Measurements from ENCODE around the gene ORAI3.

The ORAI3 gene

DNA sequence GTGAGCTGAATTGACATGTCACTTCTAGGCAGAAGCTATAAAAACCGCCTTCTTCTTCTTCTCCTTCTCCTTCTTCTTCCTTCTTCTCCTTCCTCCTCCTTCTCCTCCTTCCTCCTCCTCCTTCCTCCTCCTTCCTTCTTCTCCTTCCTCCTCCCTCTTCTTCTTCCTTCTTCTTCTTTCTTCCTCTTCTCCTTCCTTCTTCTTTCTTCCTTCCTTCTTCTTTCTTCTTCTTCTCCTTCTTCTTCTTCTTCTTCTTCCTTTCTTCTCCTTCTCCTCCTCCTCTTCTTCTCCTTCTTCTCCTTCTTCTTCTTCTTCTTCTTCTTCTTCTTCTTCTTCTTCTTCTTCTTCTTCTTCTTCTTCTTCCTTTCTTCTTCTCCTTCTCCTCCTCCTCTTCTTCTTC, 30.3 kb upstream of the ORAI3 start:
- no peak for DNase-seq
- TF ChIP-seq GATA1 (IDR thresholded peaks at IDR 0.05; ENCODE audit: low read depth, low read length) (no peak), POLR2A (IDR thresholded peaks at IDR 0.05; ENCODE audit: low read length) (no peak)

DNA sequence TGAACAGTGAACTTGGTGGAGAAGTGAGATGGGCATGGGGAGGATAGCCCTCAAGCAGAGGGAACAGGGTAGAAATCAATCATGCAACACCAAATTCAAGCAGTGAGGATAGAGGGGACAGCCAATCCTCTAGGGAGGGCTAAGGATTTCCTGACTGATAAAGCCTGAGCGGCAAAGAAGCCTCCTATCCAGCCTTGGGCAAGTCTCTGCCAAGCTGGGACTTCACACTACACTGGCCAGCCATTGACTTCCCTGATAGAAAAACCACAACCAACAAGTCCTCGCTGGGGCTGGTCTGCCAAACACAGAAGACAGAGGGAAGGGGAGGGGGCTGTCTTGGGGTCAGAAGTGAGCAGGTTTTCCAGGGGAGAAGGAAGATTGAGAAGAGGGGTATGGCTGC, 28.0 kb upstream of the ORAI3 start:
- no peak for TF ChIP-seq POLR2A (IDR thresholded peaks at IDR 0.05; ENCODE audit: low read length)
- TF ChIP-seq GATA1 (IDR thresholded peaks at IDR 0.05; ENCODE audit: low read depth, low read length) = no peak
- no peak for DNase-seq

DNA sequence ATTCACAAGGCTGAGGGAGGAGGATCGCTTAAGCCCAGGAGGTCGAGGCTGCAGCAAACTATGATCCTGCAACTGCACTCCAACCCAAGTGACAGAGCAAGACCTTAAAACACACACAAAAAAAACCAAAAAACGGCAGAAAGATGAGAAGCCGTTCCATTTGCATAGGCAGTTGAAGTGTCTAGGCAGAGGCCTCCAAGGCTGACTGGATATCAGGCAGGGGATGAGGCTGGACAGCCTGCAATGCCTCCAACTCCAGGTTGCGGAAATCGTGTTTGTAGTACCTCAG, 27.5 kb upstream of the ORAI3 start:
- no peak for DNase-seq
- no peak for TF ChIP-seq GATA1 (IDR thresholded peaks at IDR 0.05; ENCODE audit: low read depth, low read length)

DNA sequence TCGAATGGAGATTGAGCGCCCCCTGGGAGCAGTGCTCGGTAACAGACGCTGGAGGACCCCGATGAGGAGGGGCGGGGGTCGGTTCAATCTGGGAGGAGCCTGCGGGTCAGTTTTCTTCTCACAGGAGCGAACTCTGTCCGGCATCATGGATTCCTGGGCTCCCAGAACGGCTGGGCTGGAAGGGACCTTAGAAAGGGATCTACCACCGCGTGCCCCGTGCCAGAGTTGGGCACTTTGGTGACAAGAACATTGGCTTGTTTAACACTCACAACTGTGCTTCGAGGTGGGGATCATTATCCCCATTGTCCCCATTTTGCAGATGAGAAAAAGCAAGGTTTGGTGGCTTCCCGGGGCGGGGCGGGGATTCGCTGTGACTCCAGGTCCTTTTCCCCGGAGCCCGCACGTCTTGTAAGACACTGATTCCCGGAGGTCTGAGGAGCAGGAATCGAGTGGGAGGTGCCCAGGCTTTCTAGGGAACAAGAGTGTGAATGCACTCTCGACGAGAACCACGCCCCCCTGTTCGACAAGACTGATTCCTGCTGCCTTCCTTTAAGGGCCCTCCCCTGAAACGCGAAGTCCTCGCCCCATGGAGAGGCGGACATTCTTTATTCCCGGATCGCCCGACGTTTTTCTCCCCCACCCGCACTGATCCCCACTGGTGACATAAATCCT, 27.0 kb upstream of the ORAI3 start:
- TF ChIP-seq POLR2A (IDR thresholded peaks at IDR 0.05; ENCODE audit: low read length) (no peak), GATA1 (IDR thresholded peaks at IDR 0.05; ENCODE audit: low read depth, low read length) (no peak)
- DNase-seq = peak; percentile 86 to 89

DNA sequence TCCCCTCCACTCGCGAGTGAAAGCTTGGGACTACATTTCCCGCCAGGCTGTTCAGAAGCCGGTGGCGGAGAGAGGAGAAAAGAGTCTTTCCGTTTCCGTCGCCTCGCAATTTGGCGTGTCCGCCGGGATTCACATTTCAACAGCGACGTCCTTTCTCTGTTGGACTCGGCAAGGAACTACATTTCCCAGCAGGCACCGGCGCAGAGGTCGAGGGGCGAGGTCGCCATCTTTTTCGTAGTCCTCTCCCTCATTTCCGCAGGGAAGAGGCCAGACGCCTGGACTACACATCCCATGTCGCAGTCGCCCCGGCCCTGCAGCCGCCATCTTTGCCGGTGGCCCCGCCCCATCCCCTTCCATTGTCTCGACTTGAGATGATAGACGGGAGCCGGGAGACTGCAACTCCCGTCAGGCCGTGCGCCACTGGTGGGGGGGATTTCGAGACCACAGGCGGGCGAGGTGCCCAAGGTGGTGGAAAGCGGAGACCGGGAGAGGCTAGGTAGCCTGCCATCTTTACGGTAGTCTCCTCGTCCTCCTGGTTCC, 26.4 kb upstream of the ORAI3 start:
- TF ChIP-seq GATA1 (IDR thresholded peaks at IDR 0.05; ENCODE audit: low read depth, low read length) (no peak), POLR2A (IDR thresholded peaks at IDR 0.05; ENCODE audit: low read length) (no peak)
- peak; percentile 99 to 100 for DNase-seq

DNA sequence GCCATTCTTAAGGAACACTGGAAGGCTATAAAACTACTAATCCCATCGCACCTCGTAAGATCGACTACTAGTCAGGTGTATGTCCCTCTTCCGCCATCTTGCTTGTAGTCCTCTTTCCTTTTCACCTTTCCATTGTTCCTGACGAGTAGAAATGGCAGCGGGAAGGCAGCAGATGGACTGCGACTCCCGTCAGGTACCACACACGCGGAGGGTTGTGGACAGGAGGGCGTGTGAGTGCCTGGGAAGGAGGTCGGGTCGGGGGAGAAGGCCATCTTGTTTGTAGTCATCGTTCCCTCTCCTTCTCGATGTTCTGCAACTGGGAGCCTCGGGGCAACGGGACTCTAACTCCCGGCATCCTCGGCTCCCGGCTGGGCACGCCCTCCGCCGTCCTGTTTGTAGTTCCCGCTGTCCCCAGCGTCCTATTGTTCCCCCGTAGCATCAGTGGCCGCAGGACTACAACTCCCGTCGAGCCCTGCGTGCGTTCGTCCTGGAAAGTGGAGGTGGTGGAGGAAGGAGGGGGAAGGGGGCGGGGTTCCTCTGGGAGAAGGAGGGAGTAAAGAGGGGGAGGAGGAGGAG, 25.8 kb upstream of the ORAI3 start:
- no peak for TF ChIP-seq GATA1 (IDR thresholded peaks at IDR 0.05; ENCODE audit: low read depth, low read length)
- TF ChIP-seq POLR2A (IDR thresholded peaks at IDR 0.05; ENCODE audit: low read length) = peak; percentile 63
- peak; percentile 98 for DNase-seq

DNA sequence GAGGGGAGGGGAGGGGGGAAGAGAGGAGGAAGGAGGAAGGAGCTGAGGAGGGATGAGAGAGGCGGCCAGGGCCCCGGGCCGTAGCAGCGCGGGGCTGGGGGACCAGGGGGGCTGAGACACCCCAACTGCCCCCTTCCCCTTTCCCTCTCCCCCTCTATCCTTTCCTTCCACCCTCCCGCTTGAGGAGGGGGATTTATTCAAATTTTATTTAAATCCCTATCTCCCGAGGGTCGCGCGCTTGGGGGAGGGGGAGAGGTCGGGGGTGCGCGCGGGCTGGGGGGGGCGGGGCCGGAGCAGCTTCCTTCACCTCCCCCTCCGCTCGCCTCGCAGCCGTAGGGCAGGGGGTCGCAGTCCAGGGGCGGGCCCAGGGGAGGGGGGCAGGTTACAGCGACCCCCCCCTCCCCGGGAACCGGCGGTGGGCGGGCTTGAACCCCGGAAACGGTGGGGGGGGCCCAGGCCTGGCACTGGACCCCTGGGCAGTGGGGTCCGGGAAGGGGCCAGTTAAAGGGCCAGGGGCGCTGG, 25.3 kb upstream of the ORAI3 start, which contains the start of gene FBXL19:
FBXL19 (plus strand) TSS at position 19 of the 522 bp plus-strand sequence. CDS start 2,183 bp downstream, outside the sequence.
- TF ChIP-seq POLR2A (IDR thresholded peaks at IDR 0.05; ENCODE audit: low read length) (no peak), GATA1 (IDR thresholded peaks at IDR 0.05; ENCODE audit: low read depth, low read length) (no peak)
- DNase-seq = no peak

DNA sequence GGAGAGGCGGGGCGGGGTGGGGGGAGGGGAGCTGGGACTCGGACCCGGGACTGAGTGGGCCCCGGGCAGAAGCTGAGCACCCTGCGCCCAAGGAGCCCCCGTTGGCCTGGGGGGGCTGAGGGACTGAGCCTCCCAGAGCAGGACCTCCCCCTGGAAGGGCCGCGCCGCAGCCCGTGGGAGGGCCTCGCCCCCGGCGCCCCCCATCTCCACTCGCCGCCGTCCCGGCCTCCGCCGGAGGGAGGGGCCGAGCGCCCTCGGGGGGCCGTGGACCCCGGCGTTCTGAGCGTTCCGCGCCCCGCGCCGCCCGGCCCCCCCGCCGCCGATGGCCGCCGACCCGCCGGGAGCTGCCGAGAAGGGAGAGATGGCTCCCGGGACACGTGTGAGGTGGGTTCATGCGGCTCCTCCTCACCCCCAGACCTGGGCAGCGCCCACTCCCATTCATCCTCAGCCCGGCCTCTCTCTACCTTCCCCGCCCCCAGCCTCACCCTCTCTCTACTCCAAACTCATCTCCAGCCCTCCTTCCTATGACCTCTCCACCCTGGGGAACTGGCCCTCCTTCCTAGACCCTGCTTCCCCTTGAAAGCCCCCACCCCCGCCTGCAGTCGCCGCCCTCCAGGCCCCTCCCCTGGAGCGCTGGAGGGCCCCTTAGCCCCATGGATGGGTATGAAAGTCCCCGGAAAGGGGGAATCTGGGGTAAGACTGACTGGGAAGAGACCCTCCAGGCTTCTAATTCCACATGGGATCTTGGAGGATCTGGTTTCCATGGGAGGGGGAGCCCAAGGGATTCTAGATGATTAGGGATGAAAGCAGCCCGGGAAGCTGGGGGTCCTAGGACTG, 24.6 kb upstream of the ORAI3 start:
- DNase-seq = no peak
- TF ChIP-seq POLR2A (IDR thresholded peaks at IDR 0.05; ENCODE audit: low read length) (no peak), GATA1 (IDR thresholded peaks at IDR 0.05; ENCODE audit: low read depth, low read length) (no peak)

DNA sequence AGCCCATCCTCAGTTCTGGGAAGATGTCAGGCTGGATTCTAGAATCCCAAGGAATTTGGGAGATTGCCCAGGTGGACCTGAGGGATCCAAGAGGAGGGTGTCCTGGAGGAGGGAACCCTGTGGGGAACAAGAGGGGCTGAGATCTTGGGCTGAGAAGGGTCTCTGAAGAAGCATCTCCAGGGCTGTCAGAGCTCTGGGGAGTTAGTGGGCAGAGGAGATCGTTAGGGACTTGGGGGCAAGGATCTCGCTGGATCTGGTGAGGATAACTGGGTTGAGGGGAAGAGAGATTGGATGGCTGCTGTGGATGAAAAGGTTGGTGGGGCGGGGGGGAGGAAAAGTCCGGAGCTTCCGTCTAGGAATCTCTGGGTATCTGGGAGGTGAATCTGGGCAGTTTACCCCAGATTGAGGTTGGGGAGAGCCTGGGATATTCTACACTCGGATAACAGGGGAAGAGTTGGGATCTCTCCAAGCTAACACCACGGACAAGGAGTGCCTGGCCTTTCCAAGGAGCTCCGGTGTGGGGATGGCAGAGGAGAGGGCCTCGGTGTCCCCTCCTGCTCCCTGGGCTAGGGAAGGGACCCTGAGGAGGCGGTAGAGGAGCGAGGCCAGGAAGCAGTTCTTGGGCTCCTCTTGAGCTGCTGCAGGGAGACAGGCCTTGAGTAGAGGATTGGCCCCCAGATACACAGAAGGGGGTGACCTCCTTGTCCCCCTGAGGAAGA, 23.8 kb upstream of the ORAI3 start:
- DNase-seq = no peak
- TF ChIP-seq POLR2A (IDR thresholded peaks at IDR 0.05; ENCODE audit: low read length) (no peak), GATA1 (IDR thresholded peaks at IDR 0.05; ENCODE audit: low read depth, low read length) (no peak)

DNA sequence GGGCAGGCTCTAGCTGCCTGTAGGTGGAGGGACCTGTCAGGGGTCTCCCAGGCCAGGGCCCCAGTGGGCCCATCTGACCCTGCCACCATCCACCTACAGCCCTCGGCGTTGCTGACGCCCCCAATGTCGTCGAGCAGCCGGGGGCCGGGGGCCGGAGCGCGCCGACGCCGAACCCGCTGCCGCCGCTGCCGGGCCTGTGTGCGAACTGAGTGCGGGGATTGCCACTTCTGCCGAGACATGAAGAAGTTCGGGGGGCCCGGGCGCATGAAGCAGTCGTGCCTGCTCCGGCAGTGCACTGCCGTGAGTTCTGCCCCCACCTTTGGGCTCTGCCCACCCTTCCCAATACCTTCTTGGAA, 23.3 kb upstream of the ORAI3 start:
- no peak for TF ChIP-seq POLR2A (IDR thresholded peaks at IDR 0.05; ENCODE audit: low read length)
- TF ChIP-seq GATA1 (IDR thresholded peaks at IDR 0.05; ENCODE audit: low read depth, low read length) = no peak
- no peak for DNase-seq

DNA sequence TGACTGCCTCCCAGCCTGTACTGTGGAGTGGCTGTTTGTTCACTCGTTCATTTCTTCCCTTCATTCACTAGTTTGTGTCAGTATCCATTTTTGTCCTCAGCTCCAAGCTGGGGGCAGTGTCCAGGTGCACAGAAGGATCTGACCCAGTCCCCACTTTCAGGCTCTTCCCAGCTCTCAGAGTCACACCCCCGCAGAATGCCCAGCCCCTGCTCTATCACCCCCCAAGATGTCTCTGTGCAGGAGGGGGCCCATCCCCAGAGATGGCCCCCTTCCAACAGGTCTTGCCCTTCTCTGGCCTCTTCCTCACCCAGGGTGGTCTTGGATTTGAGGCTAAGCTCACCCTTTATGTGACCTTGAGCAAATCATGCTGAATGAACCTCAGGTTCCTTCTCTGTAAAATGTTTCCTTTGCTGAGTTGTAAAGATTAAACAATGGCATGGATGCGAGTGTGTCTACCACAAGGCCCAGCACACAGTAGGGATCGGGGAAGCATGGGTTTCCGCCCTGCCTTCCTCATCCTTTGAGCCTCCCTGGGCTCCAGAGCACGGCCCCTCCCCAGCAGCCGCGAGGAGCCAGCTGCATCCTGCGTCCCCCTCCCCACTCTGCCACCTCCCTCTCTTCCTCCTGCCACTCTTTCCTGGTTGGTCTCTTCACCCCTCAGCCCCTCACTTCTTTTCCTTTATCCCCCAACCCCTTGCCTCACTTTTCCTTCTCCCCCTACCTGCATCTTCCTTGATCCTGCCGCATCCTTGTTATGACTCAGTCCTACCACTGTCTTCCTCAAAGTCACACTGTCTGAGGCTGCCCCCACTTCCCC, 22.7 kb upstream of the ORAI3 start:
- no peak for TF ChIP-seq POLR2A (IDR thresholded peaks at IDR 0.05; ENCODE audit: low read length)
- no peak for TF ChIP-seq GATA1 (IDR thresholded peaks at IDR 0.05; ENCODE audit: low read depth, low read length)
- no peak for DNase-seq

DNA sequence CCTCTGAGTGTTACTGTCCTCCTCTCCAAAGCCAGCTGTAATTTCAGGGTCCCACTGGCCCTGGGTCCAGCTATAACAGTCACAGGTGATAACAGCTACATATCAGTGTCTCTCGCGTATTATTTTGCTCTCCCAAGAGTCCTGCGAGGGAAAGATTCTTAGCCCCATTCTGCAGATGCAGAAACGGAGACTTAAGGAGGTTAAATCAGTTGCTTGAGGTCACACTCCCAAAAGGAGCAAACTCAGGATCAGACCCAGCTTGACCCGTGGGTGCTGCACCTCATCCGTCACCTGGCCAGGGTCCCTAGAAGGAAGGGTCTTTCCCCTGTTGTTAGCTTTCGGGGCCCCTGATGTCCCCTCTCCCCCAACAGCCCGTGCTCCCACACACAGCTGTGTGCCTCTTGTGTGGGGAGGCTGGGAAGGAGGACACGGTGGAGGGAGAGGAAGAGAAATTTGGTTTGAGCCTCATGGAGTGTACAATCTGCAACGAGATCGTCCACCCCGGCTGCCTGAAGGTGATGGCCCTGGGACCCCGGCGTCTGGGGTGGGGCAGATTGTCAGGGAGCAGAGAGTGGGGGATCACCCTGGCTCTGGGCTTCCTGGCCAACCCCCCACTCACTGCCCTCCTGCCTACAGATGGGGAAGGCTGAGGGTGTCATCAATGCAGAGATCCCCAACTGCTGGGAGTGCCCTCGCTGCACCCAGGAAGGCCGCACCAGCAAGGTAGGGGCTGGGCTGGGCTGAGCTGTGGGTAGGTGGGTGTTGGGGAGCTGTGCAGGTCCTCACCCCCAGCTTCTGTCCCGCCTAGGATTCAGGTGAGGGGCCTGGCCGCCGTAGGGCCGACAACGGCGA, 21.7 kb upstream of the ORAI3 start:
- no peak for DNase-seq
- no peak for TF ChIP-seq POLR2A (IDR thresholded peaks at IDR 0.05; ENCODE audit: low read length)
- no peak for TF ChIP-seq GATA1 (IDR thresholded peaks at IDR 0.05; ENCODE audit: low read depth, low read length)
